ENCODE measurements around the gene SF1. TPM values are rescaled to one million over a fixed set of nuclear protein-coding genes. Genes with fewer than 3 reads are reported as not detected.

SF1 gene, protein sequence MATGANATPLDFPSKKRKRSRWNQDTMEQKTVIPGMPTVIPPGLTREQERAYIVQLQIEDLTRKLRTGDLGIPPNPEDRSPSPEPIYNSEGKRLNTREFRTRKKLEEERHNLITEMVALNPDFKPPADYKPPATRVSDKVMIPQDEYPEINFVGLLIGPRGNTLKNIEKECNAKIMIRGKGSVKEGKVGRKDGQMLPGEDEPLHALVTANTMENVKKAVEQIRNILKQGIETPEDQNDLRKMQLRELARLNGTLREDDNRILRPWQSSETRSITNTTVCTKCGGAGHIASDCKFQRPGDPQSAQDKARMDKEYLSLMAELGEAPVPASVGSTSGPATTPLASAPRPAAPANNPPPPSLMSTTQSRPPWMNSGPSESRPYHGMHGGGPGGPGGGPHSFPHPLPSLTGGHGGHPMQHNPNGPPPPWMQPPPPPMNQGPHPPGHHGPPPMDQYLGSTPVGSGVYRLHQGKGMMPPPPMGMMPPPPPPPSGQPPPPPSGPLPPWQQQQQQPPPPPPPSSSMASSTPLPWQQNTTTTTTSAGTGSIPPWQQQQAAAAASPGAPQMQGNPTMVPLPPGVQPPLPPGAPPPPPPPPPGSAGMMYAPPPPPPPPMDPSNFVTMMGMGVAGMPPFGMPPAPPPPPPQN
- total RNA-seq (100 to 1,000 TPM; 359 to 585 (median 458) TPM), polyA plus RNA-seq (100 to 1,000 TPM in 2 of 3 donors, 10 to 100 TPM in 1; 54.2 to 140 (median 121) TPM)
- long read RNA-seq, donor 1, transcript SF1-201 (13 exons, 2,850 nt) = minor isoform, 6 of 90 reads
- long read RNA-seq, donor 1, transcript SF1-212 (2 exons, 983 nt) = major isoform, 14 of 90 reads
- long read RNA-seq, donor 1, partial matches to known transcripts = 58 of 90 reads
- long read RNA-seq, donor 1, other reads (novel, unspliced or antisense) = 0 of 90 reads
- long read RNA-seq, donor 2, transcript SF1-212 (2 exons, 983 nt) = major isoform, 9 of 33 reads
- long read RNA-seq, donor 2, partial matches to known transcripts = 13 of 33 reads
- long read RNA-seq, donor 2, other reads (novel, unspliced or antisense) = 0 of 33 reads

DNA sequence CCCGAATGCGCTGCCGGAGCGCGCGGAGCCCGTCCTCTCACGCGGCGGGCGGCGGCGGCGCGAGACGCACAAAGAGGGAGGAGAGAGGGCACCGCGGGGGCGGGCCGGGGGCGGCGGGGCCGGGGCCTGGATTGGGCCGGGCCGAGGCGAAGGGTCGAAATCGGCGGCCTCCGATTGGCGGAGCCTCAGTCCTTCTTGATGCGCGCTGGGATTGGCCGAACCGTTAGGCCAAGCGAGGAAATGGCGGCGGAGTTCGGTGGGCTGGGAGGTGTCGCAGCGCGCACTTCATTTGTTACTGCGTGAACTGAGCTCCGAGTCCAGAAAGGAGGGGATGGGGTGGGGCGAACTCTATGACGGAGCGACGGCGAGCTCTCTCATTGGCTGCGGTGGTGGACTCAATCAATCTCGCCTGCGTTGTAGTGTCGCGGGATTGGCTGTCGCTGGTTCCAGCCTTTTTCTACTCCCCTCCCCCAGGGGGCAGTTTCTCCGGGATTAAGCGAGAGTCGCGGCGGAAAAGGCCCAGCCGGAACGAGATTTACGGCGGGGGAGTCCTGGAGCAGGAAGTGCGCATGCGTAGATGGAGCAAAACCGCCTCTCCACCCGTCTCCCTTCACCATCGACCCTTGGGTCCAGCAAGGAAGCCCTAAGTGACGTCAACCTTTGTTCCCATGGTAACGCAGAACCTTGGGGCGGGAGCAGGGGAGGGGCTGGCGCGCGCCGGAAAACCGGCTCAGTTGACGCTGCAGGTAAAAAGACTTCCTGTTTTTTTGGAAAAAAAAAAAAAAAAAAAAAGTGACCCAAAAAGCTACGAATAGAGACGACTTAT lies at the start of gene SF1:
Gene SF1, minus strand, starts transcription at position 70 of the 826 bp plus-strand sequence. CDS start 150 bp downstream, outside the sequence.
- intact Hi-C loops (cut with DNase I; ENCODE audit: low total_unique reads) = no loop called here
- TF ChIP-seq POLR2AphosphoS5 (IDR thresholded peaks at IDR 0.05) = peak; percentile 98 to 100 (median 99)
- TF ChIP-seq, protein P1, sequence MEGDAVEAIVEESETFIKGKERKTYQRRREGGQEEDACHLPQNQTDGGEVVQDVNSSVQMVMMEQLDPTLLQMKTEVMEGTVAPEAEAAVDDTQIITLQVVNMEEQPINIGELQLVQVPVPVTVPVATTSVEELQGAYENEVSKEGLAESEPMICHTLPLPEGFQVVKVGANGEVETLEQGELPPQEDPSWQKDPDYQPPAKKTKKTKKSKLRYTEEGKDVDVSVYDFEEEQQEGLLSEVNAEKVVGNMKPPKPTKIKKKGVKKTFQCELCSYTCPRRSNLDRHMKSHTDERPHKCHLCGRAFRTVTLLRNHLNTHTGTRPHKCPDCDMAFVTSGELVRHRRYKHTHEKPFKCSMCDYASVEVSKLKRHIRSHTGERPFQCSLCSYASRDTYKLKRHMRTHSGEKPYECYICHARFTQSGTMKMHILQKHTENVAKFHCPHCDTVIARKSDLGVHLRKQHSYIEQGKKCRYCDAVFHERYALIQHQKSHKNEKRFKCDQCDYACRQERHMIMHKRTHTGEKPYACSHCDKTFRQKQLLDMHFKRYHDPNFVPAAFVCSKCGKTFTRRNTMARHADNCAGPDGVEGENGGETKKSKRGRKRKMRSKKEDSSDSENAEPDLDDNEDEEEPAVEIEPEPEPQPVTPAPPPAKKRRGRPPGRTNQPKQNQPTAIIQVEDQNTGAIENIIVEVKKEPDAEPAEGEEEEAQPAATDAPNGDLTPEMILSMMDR (IDR thresholded peaks at IDR 0.05 in 8 of 11, conservative IDR thresholded peaks at IDR 0.05 in 3 of 11) = peak in 8 of 11 experiments; percentile 10 to 58 (median 43)
- peak in 2 of 3 donors; percentile 56 to 97 for TF ChIP-seq POLR2A (IDR thresholded peaks at IDR 0.05)
- WGBS, 5 donors = 0 to 1% (median 0%) methylated on average over 43 to 80 of the region's 80 CpGs
- Histone ChIP-seq H3K4me3 (peak within 1 kb of the TSS; percentile 77 to 94 (median 84)), H3K4me1 (peaks cover 45 to 76% (median 55%) of the 10 kb centered on the region in 6 donors), H3K27ac (peak within 1 kb of the TSS; percentile 98 to 100 (median 100)), H3K27me3 (replicated peaks in 1 of 7) (no peaks in the 10 kb centered on the region), H3K36me3 (peaks cover 4 to 38% (median 29%) of the 10 kb centered on the region in 6 donors), H3K9me3 (no peaks in the 10 kb centered on the region)
- DNase-seq = peak; percentile 99

DNA sequence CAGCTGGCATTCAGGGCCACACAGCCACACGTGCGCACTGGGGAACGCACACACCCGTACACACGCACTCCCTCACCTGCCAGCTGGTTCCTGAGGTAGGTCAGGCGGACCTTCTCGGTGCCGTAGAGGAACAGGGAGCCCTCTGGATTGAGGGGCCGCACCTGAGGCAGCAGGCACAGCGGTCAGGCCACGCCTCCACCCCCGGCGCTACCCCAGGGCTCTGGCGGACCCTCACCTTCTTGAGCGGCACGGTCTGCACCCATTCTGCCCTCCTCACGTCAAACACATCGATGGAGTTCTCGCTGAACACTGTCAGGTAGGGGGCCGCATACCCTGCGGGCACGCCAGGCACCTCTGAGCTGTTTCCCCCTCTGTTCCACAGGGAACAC lies 49.1 kb upstream of the SF1 start:
- Histone ChIP-seq H3K36me3 (peaks cover 0 to 33% (median 1%) of the 10 kb centered on the region in 6 donors), H3K27me3 (replicated peaks in 1 of 7) (no peaks in the 10 kb centered on the region), H3K4me1 (no peaks in the 10 kb centered on the region), H3K4me3 (no peak overlapping the region), H3K9me3 (no peaks in the 10 kb centered on the region), H3K27ac (no peak overlapping the region)
- DNase-seq = no peak
- TF ChIP-seq POLR2A (IDR thresholded peaks at IDR 0.05) (no peak), POLR2AphosphoS5 (IDR thresholded peaks at IDR 0.05) (no peak)
- TF ChIP-seq, protein P1 (IDR thresholded peaks at IDR 0.05 in 8 of 11, conservative IDR thresholded peaks at IDR 0.05 in 3 of 11) = no peak
- intact Hi-C loops (cut with DNase I; ENCODE audit: low total_unique reads) = no loop called here
- 92 to 96% (median 93%) methylated on average over 7 to 22 of the region's 22 CpGs for WGBS, 5 donors

DNA sequence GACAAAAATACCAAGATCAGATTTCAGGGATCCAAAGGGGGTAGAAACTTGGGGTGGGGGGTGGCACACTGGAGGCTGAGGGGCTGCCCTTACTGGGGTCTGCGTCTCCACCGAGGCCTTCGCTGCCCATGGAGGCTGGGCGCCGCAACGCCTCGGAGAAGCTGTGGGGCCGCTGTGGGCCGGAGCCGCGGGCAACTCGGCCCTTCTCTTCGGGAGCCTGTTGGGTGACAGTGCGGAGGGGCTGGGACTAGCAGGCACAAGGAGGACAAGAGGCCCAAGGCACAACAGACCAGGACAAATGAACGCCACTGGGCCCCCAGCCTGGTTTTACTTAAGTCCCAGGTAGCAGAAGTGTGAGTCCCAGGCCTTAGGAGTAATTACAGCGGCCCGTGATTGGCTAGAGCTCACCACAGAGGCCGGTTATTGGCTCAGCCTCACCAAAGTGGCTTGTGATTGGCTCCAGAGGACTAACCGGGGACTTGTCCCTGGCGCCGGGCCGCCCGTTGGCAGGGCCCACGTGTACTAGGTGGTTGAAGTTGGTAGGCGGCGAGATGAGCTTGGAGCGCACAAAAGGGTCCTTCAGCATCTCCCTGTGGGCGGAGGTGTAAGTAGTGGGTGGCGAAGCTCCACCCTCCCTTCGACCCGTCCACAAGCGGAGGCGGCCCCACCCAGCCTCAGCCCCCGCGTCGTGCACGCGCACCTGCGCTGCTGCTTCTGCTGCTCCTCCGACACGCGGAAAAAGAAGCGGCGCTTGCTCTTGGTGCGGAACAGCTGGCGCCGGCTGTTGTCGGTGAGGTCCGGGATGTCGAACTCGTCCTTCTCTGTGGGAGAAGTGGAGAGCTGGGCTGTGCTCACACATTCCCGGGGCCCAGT lies 48.5 kb upstream of the SF1 start:
- TF ChIP-seq POLR2AphosphoS5 (IDR thresholded peaks at IDR 0.05) (no peak), POLR2A (IDR thresholded peaks at IDR 0.05) (no peak)
- TF ChIP-seq, protein P1 (IDR thresholded peaks at IDR 0.05 in 8 of 11, conservative IDR thresholded peaks at IDR 0.05 in 3 of 11) = no peak
- Histone ChIP-seq H3K4me3 (no peak overlapping the region), H3K27me3 (replicated peaks in 1 of 7) (no peaks in the 10 kb centered on the region), H3K9me3 (no peaks in the 10 kb centered on the region), H3K36me3 (peaks cover 0 to 33% (median 1%) of the 10 kb centered on the region in 6 donors), H3K27ac (no peak overlapping the region), H3K4me1 (no peaks in the 10 kb centered on the region)
- 89 to 96% (median 94%) methylated on average over 46 to 52 of the region's 52 CpGs for WGBS, 5 donors
- intact Hi-C loops (cut with DNase I; ENCODE audit: low total_unique reads) = no loop called here
- DNase-seq = no peak
